H9 (cell line): ENCODE measurements around the gene GPC6. TPM values are rescaled to one million over a fixed set of nuclear protein-coding genes. Genes with fewer than 3 reads are reported as not detected.

Source experiments
- DNase-seq: peaks from one replicate; pipeline ENCODE4 v3.0.0-alpha.2; 2017
- H2AFZ ChIP-seq: one replicate; pipeline ENCODE4 v1.6.1; 2013; ENCODE audit warnings: mild to moderate bottlenecking, low read length, control low read depth, moderate library complexity
- H2AK5ac ChIP-seq: 2 replicates; pipeline ENCODE4 v1.6.1; 2013; ENCODE audit warnings: low read length, control low read depth, mixed read lengths; ENCODE audit not compliant: insufficient read length
- H2BK120ac ChIP-seq: one replicate; pipeline ENCODE4 v1.6.1; 2013; ENCODE audit warnings: low read depth, mild to moderate bottlenecking, low read length, control low read depth, inconsistent platforms; ENCODE audit not compliant: poor library complexity, severe bottlenecking
- H2BK12ac ChIP-seq: 2 replicates; pipeline ENCODE4 v1.6.1; 2013; ENCODE audit warnings: low read length, control low read depth, mixed read lengths, low read depth; ENCODE audit not compliant: insufficient read length
- H2BK15ac ChIP-seq: 2 replicates; pipeline ENCODE4 v1.6.1; 2013; ENCODE audit warnings: low read depth, low read length, control low read depth
- H2BK20ac ChIP-seq: one replicate; pipeline ENCODE4 v1.6.1; 2013; ENCODE audit warnings: low read depth, mild to moderate bottlenecking, low read length, control low read depth, inconsistent platforms; ENCODE audit not compliant: poor library complexity, severe bottlenecking
- H2BK5ac ChIP-seq: 2 replicates; pipeline ENCODE4 v1.6.1; 2013; ENCODE audit warnings: low read length, control low read depth, mixed read lengths; ENCODE audit not compliant: insufficient read length
- H3K14ac ChIP-seq: 2 replicates; pipeline ENCODE4 v1.6.1; 2013; ENCODE audit warnings: low read length, control low read depth; ENCODE audit not compliant: insufficient read depth
- H3K18ac ChIP-seq: 2 replicates; pipeline ENCODE4 v1.6.1; 2013; ENCODE audit warnings: low read depth, mild to moderate bottlenecking, mixed read lengths, low read length, control low read depth; ENCODE audit not compliant: insufficient read length
- H3K23ac ChIP-seq: 2 replicates; pipeline ENCODE4 v1.6.1; 2013; ENCODE audit warnings: low read length, control low read depth, mixed read lengths, low read depth; ENCODE audit not compliant: insufficient read length
- H3K23me2 ChIP-seq: 2 replicates; pipeline ENCODE4 v1.6.1; 2013; ENCODE audit warnings: low read depth, mild to moderate bottlenecking, mixed read lengths, low read length, control low read depth; ENCODE audit not compliant: insufficient read length, poor library complexity, severe bottlenecking
- H3K27ac ChIP-seq: 2 replicates; pipeline ENCODE4 v1.5.1; 2013; ENCODE audit warnings: low read length, control low read depth, mixed read lengths, low read depth; ENCODE audit not compliant: insufficient read length
- H3K27me3 ChIP-seq: 2 replicates; pipeline ENCODE4 v1.6.1; 2013; ENCODE audit warnings: low read length, control low read depth, inconsistent platforms; ENCODE audit not compliant: insufficient read depth
- H3K4ac ChIP-seq: 2 replicates; pipeline ENCODE4 v1.6.1; 2013; ENCODE audit warnings: low read depth, mild to moderate bottlenecking, control low read depth, inconsistent platforms, low read length, moderate library complexity
- H3K4me1 ChIP-seq: 2 replicates; pipeline ENCODE4 v1.6.1; 2013; ENCODE audit warnings: low read length, control low read depth, inconsistent platforms; ENCODE audit not compliant: insufficient read depth
- H3K4me2 ChIP-seq: 2 replicates; pipeline ENCODE4 v1.6.1; 2013; ENCODE audit warnings: low read length, control low read depth, mixed read lengths; ENCODE audit not compliant: insufficient read length, insufficient read depth
- H3K56ac ChIP-seq: 2 replicates; pipeline ENCODE4 v1.6.1; 2013; ENCODE audit warnings: low read depth, mild to moderate bottlenecking, mixed read lengths, low read length, control low read depth; ENCODE audit not compliant: insufficient read length
- H3K79me1 ChIP-seq: 2 replicates; pipeline ENCODE4 v1.6.1; 2013; ENCODE audit warnings: low read depth, mild to moderate bottlenecking, moderate library complexity, low read length, control low read depth, inconsistent platforms; ENCODE audit not compliant: insufficient read depth, poor library complexity, severe bottlenecking
- H3K79me2 ChIP-seq: 2 replicates; pipeline ENCODE4 v1.6.1; 2013; ENCODE audit warnings: low read length, control low read depth, inconsistent platforms; ENCODE audit not compliant: insufficient read depth
- H3K9ac ChIP-seq: 2 replicates; pipeline ENCODE4 v1.6.1; 2013; ENCODE audit warnings: low read length, control low read depth, mixed read lengths; ENCODE audit not compliant: insufficient read length; ENCODE audit errors: extremely low read depth
- H3K9me3 ChIP-seq: one replicate; pipeline ENCODE4 v1.6.1; 2013; ENCODE audit warnings: low read depth, low read length, inconsistent platforms; ENCODE audit not compliant: control insufficient read depth
- H3T11ph ChIP-seq: one replicate; pipeline ENCODE4 v1.6.1; 2013; ENCODE audit warnings: mild to moderate bottlenecking, low read length, control low read depth, inconsistent platforms
- H4K20me1 ChIP-seq: one replicate; pipeline ENCODE4 v1.6.1; 2013; ENCODE audit not compliant: control insufficient read depth, insufficient read length, insufficient read depth
- H4K5ac ChIP-seq: 2 replicates; pipeline ENCODE4 v1.6.1; 2013; ENCODE audit warnings: low read depth, mild to moderate bottlenecking, mixed read lengths, low read length, control low read depth; ENCODE audit not compliant: insufficient read length
- H4K8ac ChIP-seq: replicated peaks from 2 replicates; pipeline ENCODE4 v1.6.1; 2013; ENCODE audit warnings: low read length, control low read depth, mixed read lengths, low read depth; ENCODE audit not compliant: insufficient read length
- H4K91ac ChIP-seq: 2 replicates; pipeline ENCODE4 v1.6.1; 2013; ENCODE audit warnings: low read depth, mild to moderate bottlenecking, moderate library complexity, mixed read lengths, low read length, control low read depth; ENCODE audit not compliant: insufficient read length
- H3K27ac Mint-ChIP-seq, 3 experiments: 2 replicates in 2 of 3; 3 replicates in 1 of 3; pipeline ENCODE4 v1.8.0; 2020 to 2021; ENCODE audit warnings: mixed read lengths in 3 of 3, mild to moderate bottlenecking in 1 of 3, moderate library complexity in 1 of 3
- H3K27me3 Mint-ChIP-seq: 2 replicates; pipeline ENCODE4 v1.8.0; 2021; ENCODE audit warnings: low read depth, mild to moderate bottlenecking, moderate library complexity, mixed read lengths
- H3K36me3 Mint-ChIP-seq, 3 experiments: 2 replicates in 2 of 3; 3 replicates in 1 of 3; pipeline ENCODE4 v1.8.0; 2020 to 2021; ENCODE audit warnings: low read depth in 3 of 3, mixed read lengths in 3 of 3; ENCODE audit not compliant: insufficient read depth in 1 of 3
- H3K4me1 Mint-ChIP-seq, 2 experiments: 2 replicates each; pipeline ENCODE4 v1.8.0; 2020; ENCODE audit warnings: mixed read lengths in 2 of 2
- H3K4me3 Mint-ChIP-seq, 2 experiments: 2 replicates in 1 of 2; 3 replicates in 1 of 2; pipeline ENCODE4 v1.8.0; 2020 to 2021; ENCODE audit warnings: mild to moderate bottlenecking in 2 of 2, mixed read lengths in 2 of 2, moderate library complexity in 1 of 2
- H3K9me3 Mint-ChIP-seq, 2 experiments: 2 replicates in 1 of 2; 3 replicates in 1 of 2; pipeline ENCODE4 v1.8.0; 2020; ENCODE audit warnings: mild to moderate bottlenecking in 2 of 2, mixed read lengths in 2 of 2, moderate library complexity in 1 of 2
- CTCF ChIP-seq: fragments of 200-600 bp; sonication (generic); conservative IDR thresholded peaks from 3 replicates; pipeline ENCODE4 v1.8.0; 2021; ENCODE audit warnings: antibody characterized with exemption, mild to moderate bottlenecking
- WGBS: extraction: QIAGEN DNeasy Blood & Tissue Kit; methylation state at CpG from one replicate; pipeline ENCODE4 v1.1.7; 2013; ENCODE audit warnings: missing lambda C conversion rate, low lambda C conversion rate, mixed read lengths; ENCODE audit not compliant: insufficient read length; ENCODE audit errors: extremely low coverage; 5-methylcytosine and 5-hydroxymethylcytosine counted together
- total RNA-seq: library from RNA; stranded (reverse); gene quantifications from 2 replicates; pipeline ENCODE4 v1.2.1, GENCODE V29; 2021

The GPC6 gene
- total RNA-seq, 1 experiment from 2014 or later: 15.6 TPM

GRCh38 chr13:93637852-93638251 lies 411.2 kb downstream of the GPC6 start:
- no peak overlapping the region for H2BK120ac ChIP-seq
- no peak for DNase-seq
- H3K27me3 ChIP-seq: no peaks in the 10 kb centered on the region
- no peak overlapping the region for H4K91ac ChIP-seq
- no peaks in the 10 kb centered on the region for H3K36me3 Mint-ChIP-seq
- no peaks in the 10 kb centered on the region for H3K79me2 ChIP-seq
- no peak overlapping the region for H3K9ac ChIP-seq
- H3K4me1 ChIP-seq: no peaks in the 10 kb centered on the region
- H3K79me1 ChIP-seq: no peaks in the 10 kb centered on the region
- H3T11ph ChIP-seq: no peak overlapping the region
- no peaks in the 10 kb centered on the region for H3K9me3 ChIP-seq
- H3K4me1 Mint-ChIP-seq: peaks cover 0 to 3% of the 10 kb centered on the region in 2 experiments; a peak in 3 of 4 replicates
- H3K27ac ChIP-seq: no peak overlapping the region
- no peak overlapping the region for H3K4ac ChIP-seq
- TF ChIP-seq CTCF: no peak
- no peak overlapping the region for H4K8ac ChIP-seq
- no peak overlapping the region for H3K56ac ChIP-seq
- H2BK12ac ChIP-seq: no peak overlapping the region
- no peak overlapping the region for H3K4me2 ChIP-seq
- WGBS: no CpG with 5 or more reads among the region's 2 CpGs
- no peak overlapping the region for H3K14ac ChIP-seq
- H2AFZ ChIP-seq: no peak overlapping the region
- H2BK20ac ChIP-seq: no peak overlapping the region
- H3K4me3 Mint-ChIP-seq: no peak overlapping the region
- no peak overlapping the region for H3K23ac ChIP-seq
- no peak overlapping the region for H3K18ac ChIP-seq
- H3K27ac Mint-ChIP-seq: no peak overlapping the region
- no peaks in the 10 kb centered on the region for H3K9me3 Mint-ChIP-seq
- no peaks in the 10 kb centered on the region for H4K20me1 ChIP-seq
- no peaks in the 10 kb centered on the region for H3K23me2 ChIP-seq
- H2BK15ac ChIP-seq: no peak overlapping the region
- H2AK5ac ChIP-seq: no peak overlapping the region
- no peak overlapping the region for H2BK5ac ChIP-seq
- H3K27me3 Mint-ChIP-seq: no peaks in the 10 kb centered on the region
- H4K5ac ChIP-seq: no peak overlapping the region
